GM03348 (cell line): ENCODE data around the gene ANKRD13D.

ENCODE experiments used
- DNase-seq: peaks from one replicate; pipeline ENCODE4 v3.0.0; 2012; ENCODE audit warnings: low spot score

ANKRD13D gene

DNA sequence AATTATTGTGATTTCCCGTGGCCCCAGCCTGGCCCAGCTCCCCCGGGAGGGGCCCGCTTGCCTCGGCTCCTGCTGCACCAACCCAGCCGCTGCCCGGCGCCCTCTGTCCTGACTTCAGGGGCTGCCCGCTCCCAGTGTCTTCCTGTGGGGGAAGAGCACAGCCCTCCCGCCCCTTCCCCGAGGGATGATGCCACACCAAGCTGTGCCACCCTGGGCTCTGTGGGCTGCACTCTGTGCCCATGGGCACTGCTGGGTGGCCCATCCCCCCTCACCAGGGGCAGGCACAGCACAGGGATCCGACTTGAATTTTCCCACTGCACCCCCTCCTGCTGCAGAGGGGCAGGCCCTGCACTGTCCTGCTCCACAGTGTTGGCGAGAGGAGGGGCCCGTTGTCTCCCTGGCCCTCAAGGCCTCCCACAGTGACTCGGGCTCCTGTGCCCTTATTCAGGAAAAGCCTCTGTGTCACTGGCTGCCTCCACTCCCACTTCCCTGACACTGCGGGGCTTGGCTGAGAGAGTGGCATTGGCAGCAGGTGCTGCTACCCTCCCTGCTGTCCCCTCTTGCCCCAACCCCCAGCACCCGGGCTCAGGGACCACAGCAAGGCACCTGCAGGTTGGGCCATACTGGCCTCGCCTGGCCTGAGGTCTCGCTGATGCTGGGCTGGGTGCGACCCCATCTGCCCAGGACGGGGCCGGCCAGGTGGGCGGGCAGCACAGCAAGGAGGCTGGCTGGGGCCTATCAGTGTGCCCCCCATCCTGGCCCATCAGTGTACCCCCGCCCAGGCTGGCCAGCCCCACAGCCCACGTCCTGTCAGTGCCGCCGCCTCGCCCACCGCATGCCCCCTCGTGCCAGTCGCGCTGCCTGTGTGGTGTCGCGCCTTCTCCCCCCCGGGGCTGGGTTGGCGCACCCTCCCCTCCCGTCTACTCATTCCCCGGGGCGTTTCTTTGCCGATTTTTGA is 3.3 kb upstream of the ANKRD13D start:
- no peak for DNase-seq

GRCh38 chr11:67286621-67287333 is 2.3 kb upstream of the ANKRD13D start:
- no peak for DNase-seq

- DNase-seq = no peak
Observed at GRCh38 chr11:67287355-67288197, 1.5 kb upstream of the ANKRD13D start.

DNA sequence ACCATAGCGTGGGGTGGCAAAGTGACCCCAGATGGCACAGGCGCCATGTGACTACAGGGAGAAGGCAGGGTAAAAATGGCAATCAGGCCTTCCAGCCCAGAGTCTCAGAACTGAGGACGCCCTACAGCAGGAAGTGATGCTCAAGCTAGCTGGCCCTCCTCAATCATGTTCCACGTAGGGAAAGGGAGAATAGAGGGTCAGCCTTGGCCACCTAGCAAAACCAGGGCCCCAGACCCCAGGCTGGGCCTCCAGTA is 978 bp upstream of the ANKRD13D start:
- DNase-seq = no peak

GRCh38 chr11:67288452-67289225 is 464 bp upstream of the ANKRD13D start:
- DNase-seq = peak; percentile 96

- peak; percentile 52 for DNase-seq
Observed at GRCh38 chr11:67289651-67290479, 762 bp downstream of the ANKRD13D start.

DNA sequence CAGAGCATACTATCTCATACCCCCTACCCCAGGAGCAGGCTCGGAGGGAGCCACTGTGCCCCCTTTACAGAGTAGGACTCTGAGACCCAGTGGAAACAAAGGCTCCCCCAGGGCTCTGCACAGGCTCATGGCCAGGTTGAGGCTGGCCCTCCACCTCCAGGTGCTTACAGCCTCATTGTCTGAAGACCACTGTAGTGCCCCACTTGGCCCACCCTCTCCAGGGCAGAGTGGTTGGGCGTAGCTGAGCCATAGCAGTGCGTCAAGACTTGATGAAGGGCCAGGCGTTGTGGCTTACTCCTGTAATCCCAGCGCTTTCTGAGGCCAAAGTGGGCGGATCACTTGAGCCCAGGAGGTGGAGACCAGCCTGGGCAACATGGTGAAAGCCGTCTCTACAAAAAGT is 1.7 kb downstream of the ANKRD13D start:
- DNase-seq = no peak

- DNase-seq = no peak
Observed at GRCh38 chr11:67291481-67292381, 2.6 kb downstream of the ANKRD13D start.

DNA sequence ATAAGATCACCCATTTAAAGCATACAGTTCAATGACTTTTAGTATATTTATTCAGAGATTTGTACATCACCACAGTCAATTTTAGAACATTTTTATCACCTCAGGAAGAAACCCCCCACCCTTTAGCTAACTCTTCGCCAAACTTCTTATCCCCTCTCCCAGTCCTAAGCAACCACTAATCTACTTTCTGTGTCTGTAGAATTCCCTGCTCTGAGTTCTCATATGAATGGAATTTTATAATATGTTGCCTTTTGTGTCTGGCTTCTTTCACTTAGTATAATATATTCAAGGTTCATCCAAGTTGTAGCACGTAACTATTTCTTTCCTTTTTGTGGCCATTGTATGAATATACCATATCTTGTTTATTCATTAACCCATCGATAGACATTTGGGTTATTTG is 3.6 kb downstream of the ANKRD13D start:
- DNase-seq = no peak

GRCh38 chr11:67293090-67293489 is 4.0 kb downstream of the ANKRD13D start:
- no peak for DNase-seq

DNA sequence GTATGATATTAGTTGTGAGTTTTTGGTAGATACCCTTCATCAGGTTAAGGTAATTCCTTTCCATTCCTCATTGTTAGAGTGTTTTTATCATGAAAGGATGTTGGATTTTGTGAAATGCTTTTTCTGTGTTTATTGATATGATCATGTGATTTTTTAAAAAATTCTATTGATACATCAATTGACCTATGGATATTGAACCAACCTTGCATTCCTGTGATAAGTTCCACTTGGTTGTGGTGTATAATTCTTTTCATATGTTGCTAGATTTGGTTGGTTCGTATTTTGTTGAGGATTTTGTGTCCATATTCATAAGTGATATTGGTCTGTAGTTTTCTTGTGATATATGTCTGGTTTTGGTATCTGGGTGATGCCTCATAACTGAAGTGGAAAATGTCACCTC is 6.7 kb downstream of the ANKRD13D start:
- DNase-seq = no peak

- DNase-seq = no peak
Observed at GRCh38 chr11:67298786-67299185, 9.7 kb downstream of the ANKRD13D start.

DNA sequence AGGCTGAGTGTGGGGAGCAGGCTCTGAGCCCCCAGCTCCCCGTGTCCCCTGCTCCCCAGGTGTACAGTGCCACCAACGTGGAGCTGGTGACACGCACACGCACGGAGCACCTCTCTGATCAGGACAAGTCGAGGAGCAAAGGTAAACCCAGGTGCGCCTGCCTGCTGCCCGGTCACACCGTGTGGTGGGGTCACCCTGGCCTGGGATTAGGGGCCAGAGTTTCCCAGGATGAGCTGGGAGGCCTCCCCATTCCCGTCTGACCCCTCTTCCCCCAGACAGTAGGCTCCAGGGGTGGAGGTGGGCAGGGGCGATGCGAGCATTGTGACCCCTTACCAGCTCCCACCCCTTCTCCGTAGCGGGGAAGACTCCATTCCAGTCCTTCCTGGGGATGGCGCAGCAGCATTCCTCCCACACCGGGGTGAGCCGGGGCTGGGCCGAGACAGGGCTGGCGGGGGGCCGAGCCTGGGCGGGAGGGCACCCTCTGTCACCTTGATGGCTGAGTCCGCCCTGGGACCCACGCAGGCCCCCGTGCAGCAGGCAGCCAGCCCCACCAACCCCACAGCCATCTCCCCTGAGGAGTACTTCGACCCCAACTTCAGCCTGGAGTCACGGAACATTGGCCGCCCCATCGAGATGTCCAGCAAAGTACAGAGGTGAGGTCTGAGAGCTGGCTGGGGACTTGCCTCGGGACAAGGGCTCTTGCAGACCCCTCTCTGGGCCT is 10.5 kb downstream of the ANKRD13D start:
- no peak for DNase-seq

GRCh38 chr11:67300256-67300755 is 11.2 kb downstream of the ANKRD13D start:
- DNase-seq = no peak

GRCh38 chr11:67300756-67301312 is 11.7 kb downstream of the ANKRD13D start:
- DNase-seq = no peak

- DNase-seq = no peak
Observed at GRCh38 chr11:67301313-67301921, 12.3 kb downstream of the ANKRD13D start.

DNA sequence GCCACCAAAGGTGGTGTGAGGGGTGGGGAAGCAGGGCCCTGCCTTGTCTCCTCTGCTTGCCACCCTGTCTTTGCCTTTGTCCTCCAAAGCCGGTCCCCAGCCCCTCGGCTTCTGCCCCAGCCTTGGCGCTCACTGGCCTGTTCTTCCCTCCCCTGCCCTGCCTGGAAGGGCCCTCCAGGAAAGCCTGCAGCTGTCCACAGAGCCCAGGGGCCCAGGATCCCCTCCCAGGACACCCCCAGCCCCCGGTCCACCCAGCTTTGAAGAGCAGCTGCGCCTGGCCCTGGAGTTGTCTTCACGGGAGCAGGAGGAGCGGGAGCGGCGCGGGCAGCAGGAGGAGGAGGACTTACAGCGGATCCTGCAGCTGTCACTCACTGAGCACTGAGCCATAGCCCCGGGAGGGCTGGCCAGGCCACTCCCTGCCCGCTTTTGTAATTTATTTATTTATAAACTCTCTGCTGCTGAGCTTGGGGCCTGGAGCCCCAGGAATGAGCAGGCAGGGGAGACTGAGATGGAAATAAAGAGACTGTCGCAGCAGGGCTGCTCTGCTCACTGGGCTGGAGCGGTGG is 12.9 kb downstream of the ANKRD13D start:
- peak; percentile 24 for DNase-seq
